LNCAP (cell line): ENCODE data around the gene CFAP52.

Source experiments
- CTCF ChIP-seq: fragments of 450-650 bp; IDR thresholded peaks from 2 replicates; pipeline ENCODE4 v1.5.1; 2017; ENCODE audit warnings: mild to moderate bottlenecking

Gene CFAP52

GRCh38 chr17:9575381-9576101, 901 bp upstream of the CFAP52 start, which contains the start of gene STX8:
Gene STX8, minus strand, starts transcription at chr17:9575820. Its CDS starts 12 bp downstream, at chr17:9575808.
- no peak for TF ChIP-seq CTCF

GRCh38 chr17:9577373-9577709, 899 bp downstream of the CFAP52 start:
- no peak; the same call in 1 of the 2 replicates for TF ChIP-seq CTCF

GRCh38 chr17:9587969-9588656, 11.7 kb downstream of the CFAP52 start:
- TF ChIP-seq CTCF, result no peak

GRCh38 chr17:9594065-9594464, 17.6 kb downstream of the CFAP52 start:
- TF ChIP-seq CTCF, result no peak

- TF ChIP-seq CTCF, result no peak
Measured at GRCh38 chr17:9598661-9599060, 22.2 kb downstream of the CFAP52 start.

- TF ChIP-seq CTCF, result no peak
Measured at GRCh38 chr17:9606453-9606852, 30.0 kb downstream of the CFAP52 start.

- TF ChIP-seq CTCF, result no peak
Measured at GRCh38 chr17:9611557-9611956, 35.1 kb downstream of the CFAP52 start.
